ENCODE measurements around the gene HOXA3.

The HOXA3 gene

DNA sequence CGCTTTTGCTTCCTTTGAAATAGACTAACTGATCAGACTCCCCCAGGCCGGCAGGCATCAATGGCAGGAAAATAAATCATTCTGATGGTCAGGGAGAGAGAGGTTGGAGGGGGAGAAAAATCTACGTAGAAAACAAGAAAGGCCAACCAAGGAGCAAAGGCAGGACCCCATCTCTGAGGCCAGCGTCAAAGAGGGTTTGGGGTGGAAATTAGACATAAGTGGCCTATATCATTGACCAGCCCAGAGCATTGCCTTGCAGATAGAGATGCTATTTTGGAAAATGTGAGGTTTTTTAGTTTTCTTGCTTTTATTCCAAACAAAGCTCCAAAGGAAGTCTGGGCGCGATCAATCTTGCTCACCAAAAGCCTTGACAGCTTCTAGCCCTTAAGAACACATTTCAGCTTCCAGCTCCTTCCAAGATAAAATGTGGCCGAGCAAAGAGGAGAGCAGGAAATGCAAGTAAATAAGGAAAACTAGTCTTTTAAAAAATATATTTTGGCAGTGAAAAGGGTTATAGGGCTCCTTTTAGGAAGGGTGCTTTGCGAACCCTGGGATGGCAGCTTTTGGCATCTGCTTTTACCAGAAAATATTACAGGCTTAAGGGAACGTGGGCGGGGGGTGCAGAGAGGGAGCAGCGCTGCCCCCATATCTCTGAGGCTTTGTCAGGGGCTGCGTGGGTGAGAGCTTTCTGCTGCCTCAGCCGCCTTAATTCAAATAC is 47.9 kb downstream of the HOXA3 start:
- H3K9me3 ChIP-seq (ENCODE audit: control insufficient read depth, insufficient read depth, low read length), result no peaks in the 10 kb centered on the region
- H3K27me3 ChIP-seq (ENCODE audit: control insufficient read depth, insufficient read depth, low read length), result peaks cover 99% of the 10 kb centered on the region
- no peak overlapping the region for H3K4me3 ChIP-seq (ENCODE audit: low read depth, low read length)
- H3K9ac ChIP-seq (ENCODE audit: low read depth, low read length), result no peak overlapping the region
- H3K4me1 ChIP-seq (ENCODE audit: control insufficient read depth, insufficient read depth, low read length), result peaks cover 9% of the 10 kb centered on the region
- H3K36me3 ChIP-seq (ENCODE audit: control insufficient read depth, insufficient read depth, low read length), result no peaks in the 10 kb centered on the region

DNA sequence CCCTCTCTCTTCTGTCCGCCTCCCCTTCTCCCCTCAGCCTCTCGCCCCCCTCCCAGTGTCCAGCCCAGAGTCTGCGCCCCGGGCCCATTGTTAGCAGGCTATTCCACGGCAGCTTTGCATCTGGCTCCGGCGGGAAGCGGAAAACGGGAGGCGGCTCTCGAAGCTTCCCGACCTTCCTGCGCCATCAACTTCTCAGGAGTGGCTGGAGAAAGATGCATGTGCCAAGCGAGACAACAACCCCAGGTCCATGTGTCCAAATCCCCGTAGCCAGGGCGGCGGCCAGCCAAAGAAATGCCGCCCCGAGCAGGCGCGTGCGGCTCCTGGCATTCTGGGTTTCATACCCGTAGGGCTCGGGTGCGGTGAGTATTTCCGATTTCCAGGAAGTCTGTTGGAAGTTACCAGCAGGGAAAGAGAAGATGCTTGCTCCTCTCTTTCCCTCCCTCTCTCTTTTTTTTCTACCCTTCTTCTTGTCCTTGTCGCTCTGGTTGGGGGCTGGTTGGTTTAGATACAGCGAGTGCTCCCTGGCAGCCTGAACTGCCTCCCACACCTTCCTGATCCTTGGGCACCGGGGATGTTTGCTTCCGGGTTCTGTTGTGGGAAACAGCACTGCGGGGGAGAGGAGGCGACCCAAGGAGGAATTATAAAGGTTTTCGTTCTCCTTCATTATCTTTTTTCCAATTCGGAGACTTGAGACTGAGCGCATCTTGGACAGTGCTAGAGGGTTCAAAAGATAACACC is 48.7 kb downstream of the HOXA3 start:
- Histone ChIP-seq H3K9me3 (ENCODE audit: control insufficient read depth, insufficient read depth, low read length) (no peaks in the 10 kb centered on the region), H3K36me3 (ENCODE audit: control insufficient read depth, insufficient read depth, low read length) (no peaks in the 10 kb centered on the region), H3K9ac (ENCODE audit: low read depth, low read length) (no peak overlapping the region), H3K27me3 (ENCODE audit: control insufficient read depth, insufficient read depth, low read length) (peaks cover 99% of the 10 kb centered on the region), H3K4me1 (ENCODE audit: control insufficient read depth, insufficient read depth, low read length) (peaks cover 9% of the 10 kb centered on the region), H3K4me3 (ENCODE audit: low read depth, low read length) (peak overlapping the region; percentile 35)

GRCh38 chr7:27102581-27103442 is 49.6 kb downstream of the HOXA3 start, which contains the start of gene HOXA2:
Gene HOXA2 (minus strand): TSS chr7:27102683. CDS start chr7:27102500, 183 bp downstream.
- peaks cover 100% of the 10 kb centered on the region for H3K27me3 ChIP-seq (ENCODE audit: control insufficient read depth, insufficient read depth, low read length)
- H3K36me3 ChIP-seq (ENCODE audit: control insufficient read depth, insufficient read depth, low read length), result no peaks in the 10 kb centered on the region
- H3K4me1 ChIP-seq (ENCODE audit: control insufficient read depth, insufficient read depth, low read length), result peaks cover 9% of the 10 kb centered on the region
- H3K4me3 ChIP-seq (ENCODE audit: low read depth, low read length), result peak within 1 kb of the TSS; percentile 43
- H3K9me3 ChIP-seq (ENCODE audit: control insufficient read depth, insufficient read depth, low read length), result no peaks in the 10 kb centered on the region
- no peak within 1 kb of the TSS for H3K9ac ChIP-seq (ENCODE audit: low read depth, low read length)

DNA sequence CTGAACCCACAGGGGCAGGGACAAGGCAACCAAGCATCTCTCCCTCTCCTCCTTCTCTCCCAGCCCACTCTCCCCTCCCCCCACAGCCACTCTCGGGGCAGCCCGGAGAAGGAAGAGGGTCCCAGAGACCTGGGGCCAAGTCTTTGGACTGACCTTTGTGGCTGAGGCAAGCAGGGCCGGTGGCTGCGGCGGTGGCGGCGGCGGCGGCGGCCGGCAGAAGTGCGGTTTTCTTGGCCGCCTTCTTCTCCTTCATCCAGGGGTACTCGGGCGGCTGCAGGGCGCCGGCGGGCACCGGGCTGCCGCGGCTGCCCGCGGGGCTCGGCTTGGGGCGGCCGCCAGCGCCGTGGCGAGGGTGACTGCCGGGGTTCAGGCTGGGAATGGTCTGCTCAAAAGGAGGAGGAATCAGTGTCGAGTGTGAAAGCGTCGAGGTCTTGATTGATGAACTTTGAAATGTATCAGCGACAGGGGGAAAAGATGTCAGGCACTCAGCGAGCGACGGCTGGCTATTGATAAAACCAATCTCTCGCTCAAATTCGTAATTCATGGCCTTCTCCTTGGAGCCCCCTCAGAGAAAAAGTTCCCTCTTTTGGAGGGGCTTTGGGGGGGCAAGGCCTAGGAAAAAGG is 50.3 kb downstream of the HOXA3 start:
- Histone ChIP-seq H3K9ac (ENCODE audit: low read depth, low read length) (no peak overlapping the region), H3K9me3 (ENCODE audit: control insufficient read depth, insufficient read depth, low read length) (no peaks in the 10 kb centered on the region), H3K4me3 (ENCODE audit: low read depth, low read length) (peak overlapping the region; percentile 43), H3K36me3 (ENCODE audit: control insufficient read depth, insufficient read depth, low read length) (no peaks in the 10 kb centered on the region), H3K27me3 (ENCODE audit: control insufficient read depth, insufficient read depth, low read length) (peaks cover 100% of the 10 kb centered on the region), H3K4me1 (ENCODE audit: control insufficient read depth, insufficient read depth, low read length) (peaks cover 14% of the 10 kb centered on the region)

GRCh38 chr7:27101171-27101956 is 51.0 kb downstream of the HOXA3 start:
- Histone ChIP-seq H3K9ac (ENCODE audit: low read depth, low read length) (no peak overlapping the region), H3K4me3 (ENCODE audit: low read depth, low read length) (peak overlapping the region; percentile 43), H3K4me1 (ENCODE audit: control insufficient read depth, insufficient read depth, low read length) (peaks cover 14% of the 10 kb centered on the region), H3K27me3 (ENCODE audit: control insufficient read depth, insufficient read depth, low read length) (peaks cover 99% of the 10 kb centered on the region), H3K9me3 (ENCODE audit: control insufficient read depth, insufficient read depth, low read length) (no peaks in the 10 kb centered on the region), H3K36me3 (ENCODE audit: control insufficient read depth, insufficient read depth, low read length) (no peaks in the 10 kb centered on the region)

DNA sequence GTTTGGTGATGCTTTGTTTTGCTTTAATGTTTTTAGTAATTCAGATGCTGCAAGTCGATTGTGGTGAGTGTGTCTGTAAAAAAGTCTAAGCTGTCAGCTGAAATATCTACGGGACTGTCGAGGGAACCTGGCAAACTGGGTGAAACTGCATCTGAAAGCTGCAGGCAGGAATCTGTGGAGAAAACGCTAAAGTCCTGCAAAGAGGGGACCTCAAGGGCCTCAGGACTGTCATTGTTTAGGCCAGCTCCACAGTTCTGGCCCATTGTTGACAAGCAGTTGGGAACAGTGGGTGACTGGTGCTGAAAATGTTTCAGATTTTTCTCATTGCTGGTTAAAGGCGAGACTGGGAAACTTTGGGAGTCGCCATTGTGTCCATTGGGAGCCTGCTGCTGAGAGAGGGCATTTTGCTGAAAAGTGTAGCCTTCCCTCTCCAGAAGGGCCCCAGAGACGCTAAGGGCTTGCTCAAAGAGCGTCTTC is 51.7 kb downstream of the HOXA3 start:
- Histone ChIP-seq H3K36me3 (ENCODE audit: control insufficient read depth, insufficient read depth, low read length) (no peaks in the 10 kb centered on the region), H3K4me3 (ENCODE audit: low read depth, low read length) (peak overlapping the region; percentile 43), H3K9ac (ENCODE audit: low read depth, low read length) (no peak overlapping the region), H3K27me3 (ENCODE audit: control insufficient read depth, insufficient read depth, low read length) (peaks cover 93% of the 10 kb centered on the region), H3K9me3 (ENCODE audit: control insufficient read depth, insufficient read depth, low read length) (no peaks in the 10 kb centered on the region), H3K4me1 (ENCODE audit: control insufficient read depth, insufficient read depth, low read length) (peaks cover 14% of the 10 kb centered on the region)

GRCh38 chr7:27099453-27100370 is 52.7 kb downstream of the HOXA3 start:
- Histone ChIP-seq H3K9me3 (ENCODE audit: control insufficient read depth, insufficient read depth, low read length) (no peaks in the 10 kb centered on the region), H3K36me3 (ENCODE audit: control insufficient read depth, insufficient read depth, low read length) (no peaks in the 10 kb centered on the region), H3K9ac (ENCODE audit: low read depth, low read length) (no peak overlapping the region), H3K4me3 (ENCODE audit: low read depth, low read length) (peak overlapping the region; percentile 33), H3K4me1 (ENCODE audit: control insufficient read depth, insufficient read depth, low read length) (peaks cover 14% of the 10 kb centered on the region), H3K27me3 (ENCODE audit: control insufficient read depth, insufficient read depth, low read length) (peaks cover 93% of the 10 kb centered on the region)

DNA sequence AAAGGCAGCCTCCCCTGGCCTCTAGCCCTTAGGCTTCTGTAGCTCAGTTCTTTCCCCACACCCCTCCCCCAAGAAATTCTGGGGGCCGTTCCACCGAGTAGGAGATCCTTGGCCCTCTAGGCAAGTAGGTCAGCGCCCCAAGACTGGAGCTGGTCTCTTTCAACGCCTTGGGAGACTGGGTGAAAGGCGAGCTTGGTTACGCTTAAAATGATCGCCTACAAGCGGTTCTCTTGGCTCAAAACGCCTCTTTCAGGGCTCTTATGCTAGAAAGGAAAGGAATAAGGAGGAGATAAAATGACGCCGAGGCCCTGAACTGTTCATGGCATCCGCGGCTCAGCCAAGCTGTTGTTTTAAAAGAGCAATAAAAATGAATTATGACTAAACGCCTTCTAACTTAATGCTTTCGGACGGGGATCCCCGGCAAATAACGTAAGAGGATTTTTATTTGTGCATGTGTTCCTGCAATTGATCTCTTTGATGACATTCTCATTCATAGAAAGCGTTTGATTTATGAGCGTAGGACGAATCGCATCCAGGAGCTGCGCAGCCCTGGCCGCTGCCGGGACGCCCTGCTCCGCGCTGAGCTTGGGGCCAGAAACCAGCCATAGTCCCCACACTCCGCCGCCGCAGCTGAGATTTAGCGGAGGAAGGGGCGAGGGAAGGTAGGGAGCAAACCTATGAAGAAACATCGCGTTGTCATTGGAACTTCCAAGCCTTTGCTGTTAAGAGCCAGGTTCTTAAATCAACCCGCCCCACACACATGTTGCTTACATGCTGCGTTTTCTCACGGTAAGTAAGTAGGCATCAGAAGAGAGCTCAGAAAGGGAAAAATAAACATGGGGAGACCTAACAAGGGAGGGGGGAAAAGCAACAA is 53.6 kb downstream of the HOXA3 start:
- no peaks in the 10 kb centered on the region for H3K36me3 ChIP-seq (ENCODE audit: control insufficient read depth, insufficient read depth, low read length)
- H3K9me3 ChIP-seq (ENCODE audit: control insufficient read depth, insufficient read depth, low read length), result no peaks in the 10 kb centered on the region
- peaks cover 14% of the 10 kb centered on the region for H3K4me1 ChIP-seq (ENCODE audit: control insufficient read depth, insufficient read depth, low read length)
- peaks cover 93% of the 10 kb centered on the region for H3K27me3 ChIP-seq (ENCODE audit: control insufficient read depth, insufficient read depth, low read length)
- H3K4me3 ChIP-seq (ENCODE audit: low read depth, low read length), result peak overlapping the region; percentile 33
- H3K9ac ChIP-seq (ENCODE audit: low read depth, low read length), result no peak overlapping the region

DNA sequence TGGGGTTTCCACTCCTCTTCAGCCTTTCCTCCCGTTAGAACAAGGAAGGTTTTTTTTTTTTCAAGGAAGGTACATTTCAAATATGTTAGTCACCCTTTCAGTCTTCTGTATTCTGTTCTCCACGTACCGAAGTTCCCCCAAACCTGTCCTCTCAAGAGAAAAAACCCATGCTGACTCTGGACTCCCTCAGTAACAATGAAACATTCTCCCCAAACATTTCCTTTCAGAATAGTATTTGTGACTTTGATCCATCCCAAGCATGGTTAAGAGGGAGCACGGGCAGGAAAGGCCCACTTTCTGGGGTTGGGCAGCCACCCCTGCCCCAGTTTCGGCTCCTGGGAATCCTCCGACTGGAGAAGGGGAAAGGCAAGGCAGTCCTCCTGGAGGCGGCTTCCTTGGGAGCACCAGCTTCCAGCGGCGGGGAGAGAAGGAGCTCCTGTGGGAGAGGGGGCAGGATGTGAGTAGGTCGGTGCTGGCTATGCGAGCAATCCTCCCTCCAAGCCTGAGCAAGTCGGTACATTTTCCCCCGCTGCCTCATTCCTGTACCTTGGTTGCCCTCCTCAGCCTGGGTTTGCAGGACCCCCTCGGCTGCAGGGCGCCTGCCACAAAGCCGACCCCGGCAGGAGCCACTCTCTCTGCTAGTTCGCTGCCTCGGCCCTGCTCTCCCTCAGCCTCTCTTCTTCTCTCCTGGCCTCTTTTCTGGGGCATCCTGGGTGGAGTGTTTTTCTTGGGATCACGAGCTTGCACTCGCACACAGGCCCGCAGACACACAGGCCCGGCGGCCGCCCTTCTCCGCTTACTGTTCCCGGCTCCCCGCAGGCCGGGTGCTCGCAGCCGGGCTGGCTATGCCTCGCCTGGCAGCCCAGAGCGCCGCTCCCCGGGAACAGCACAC is 54.5 kb downstream of the HOXA3 start:
- peaks cover 17% of the 10 kb centered on the region for H3K4me1 ChIP-seq (ENCODE audit: control insufficient read depth, insufficient read depth, low read length)
- H3K4me3 ChIP-seq (ENCODE audit: low read depth, low read length), result peak overlapping the region; percentile 54
- H3K27me3 ChIP-seq (ENCODE audit: control insufficient read depth, insufficient read depth, low read length), result peaks cover 93% of the 10 kb centered on the region
- H3K9me3 ChIP-seq (ENCODE audit: control insufficient read depth, insufficient read depth, low read length), result no peaks in the 10 kb centered on the region
- no peak overlapping the region for H3K9ac ChIP-seq (ENCODE audit: low read depth, low read length)
- H3K36me3 ChIP-seq (ENCODE audit: control insufficient read depth, insufficient read depth, low read length), result no peaks in the 10 kb centered on the region

Data from iPS-15b (cell line).